ENCODE results near the gene ARMC5.
"Not testable (repeated sequence)": the region's sequence is repeated elsewhere in the genome, so short reads cannot be mapped to it uniquely, and the experiment has no call there.

ARMC5 gene

GRCh38 chr16:31414706-31415105, 44.6 kb upstream of the ARMC5 start:
- no peak for ATAC-seq
- no peak for TF ChIP-seq CSDC2 (CRISPR knock-in tag; IDR thresholded peaks at IDR 0.05)
- TF ChIP-seq BACH2 (CRISPR knock-in tag; IDR thresholded peaks at IDR 0.05; ENCODE audit: borderline replicate concordance) = no peak
- TF ChIP-seq ISL1 (CRISPR knock-in tag; IDR thresholded peaks at IDR 0.05) = no peak
- TF ChIP-seq RARB (CRISPR knock-in tag; IDR thresholded peaks at IDR 0.05) = no peak
- no peak for TF ChIP-seq ZNF70 (CRISPR knock-in tag; IDR thresholded peaks at IDR 0.05)
- no peak for TF ChIP-seq SNAI2 (CRISPR knock-in tag; IDR thresholded peaks at IDR 0.05)
- no peak for TF ChIP-seq ZC3H10 (CRISPR knock-in tag; IDR thresholded peaks at IDR 0.05)
- no peak for TF ChIP-seq ZFP3 (CRISPR knock-in tag; IDR thresholded peaks at IDR 0.05)

GRCh38 chr16:31416371-31416770, 42.9 kb upstream of the ARMC5 start:
- no peak for TF ChIP-seq ZNF70 (CRISPR knock-in tag; IDR thresholded peaks at IDR 0.05)
- no peak for TF ChIP-seq RARB (CRISPR knock-in tag; IDR thresholded peaks at IDR 0.05)
- no peak for TF ChIP-seq ZNF8 (CRISPR knock-in tag; IDR thresholded peaks at IDR 0.05)
- TF ChIP-seq OSR1 (CRISPR knock-in tag; IDR thresholded peaks at IDR 0.05) = no peak
- no peak for TF ChIP-seq PPARA (CRISPR knock-in tag; IDR thresholded peaks at IDR 0.05; ENCODE audit: borderline replicate concordance)
- TF ChIP-seq ESRRG (CRISPR knock-in tag; IDR thresholded peaks at IDR 0.05) = no peak
- no peak for TF ChIP-seq BACH2 (CRISPR knock-in tag; IDR thresholded peaks at IDR 0.05; ENCODE audit: borderline replicate concordance)
- TF ChIP-seq CSDC2 (CRISPR knock-in tag; IDR thresholded peaks at IDR 0.05) = no peak
- TF ChIP-seq ZFP3 (CRISPR knock-in tag; IDR thresholded peaks at IDR 0.05) = no peak
- ATAC-seq = no peak

- not testable (repeated sequence) for ATAC-seq
Observed at GRCh38 chr16:31417036-31417435, 42.3 kb upstream of the ARMC5 start.

- ATAC-seq = no peak
- TF ChIP-seq POU6F1 (CRISPR knock-in tag; IDR thresholded peaks at IDR 0.05; ENCODE audit: borderline replicate concordance, low read depth) (no peak), ISL1 (CRISPR knock-in tag; IDR thresholded peaks at IDR 0.05) (no peak), PPARA (CRISPR knock-in tag; IDR thresholded peaks at IDR 0.05; ENCODE audit: borderline replicate concordance) (no peak), CSRNP3 (CRISPR knock-in tag; IDR thresholded peaks at IDR 0.05) (no peak), ZNF565 (CRISPR knock-in tag; conservative IDR thresholded peaks at IDR 0.05; ENCODE audit: low read depth) (no peak), ESRRG (CRISPR knock-in tag; IDR thresholded peaks at IDR 0.05) (no peak), GLIS3 (CRISPR knock-in tag; IDR thresholded peaks at IDR 0.05) (no peak), CREB5 (CRISPR knock-in tag; IDR thresholded peaks at IDR 0.05; ENCODE audit: low read depth) (no peak), ZC3H10 (CRISPR knock-in tag; IDR thresholded peaks at IDR 0.05) (no peak), CSDC2 (CRISPR knock-in tag; IDR thresholded peaks at IDR 0.05) (no peak), ZNF70 (CRISPR knock-in tag; IDR thresholded peaks at IDR 0.05) (no peak), ZFP30 (CRISPR knock-in tag; IDR thresholded peaks at IDR 0.05) (no peak), TCF4 (CRISPR knock-in tag; IDR thresholded peaks at IDR 0.05; ENCODE audit: borderline replicate concordance) (no peak), PATZ1 (CRISPR knock-in tag; IDR thresholded peaks at IDR 0.05; ENCODE audit: borderline replicate concordance) (no peak), SNAI2 (CRISPR knock-in tag; IDR thresholded peaks at IDR 0.05) (no peak), ZFP3 (CRISPR knock-in tag; IDR thresholded peaks at IDR 0.05) (no peak), ARNTL (CRISPR knock-in tag; IDR thresholded peaks at IDR 0.05; ENCODE audit: borderline replicate concordance, low read depth) (no peak), TOX (CRISPR knock-in tag; IDR thresholded peaks at IDR 0.05; ENCODE audit: borderline replicate concordance) (no peak), RARB (CRISPR knock-in tag; IDR thresholded peaks at IDR 0.05) (no peak), TSHZ2 (CRISPR knock-in tag; IDR thresholded peaks at IDR 0.05) (no peak)
Observed at GRCh38 chr16:31417916-31418315, 41.4 kb upstream of the ARMC5 start.
